ENCODE results near the gene METTL22.

METTL22 gene

GRCh38 chr16:8621572-8622314 is at the start of gene METTL22:
Gene METTL22 (plus strand): TSS chr16:8621698. CDS start chr16:8625666, 3,968 bp downstream.
- DNase-seq = peak; percentile 86

GRCh38 chr16:8572063-8572918 is 49.2 kb upstream of the METTL22 start:
- DNase-seq = no peak

DNA sequence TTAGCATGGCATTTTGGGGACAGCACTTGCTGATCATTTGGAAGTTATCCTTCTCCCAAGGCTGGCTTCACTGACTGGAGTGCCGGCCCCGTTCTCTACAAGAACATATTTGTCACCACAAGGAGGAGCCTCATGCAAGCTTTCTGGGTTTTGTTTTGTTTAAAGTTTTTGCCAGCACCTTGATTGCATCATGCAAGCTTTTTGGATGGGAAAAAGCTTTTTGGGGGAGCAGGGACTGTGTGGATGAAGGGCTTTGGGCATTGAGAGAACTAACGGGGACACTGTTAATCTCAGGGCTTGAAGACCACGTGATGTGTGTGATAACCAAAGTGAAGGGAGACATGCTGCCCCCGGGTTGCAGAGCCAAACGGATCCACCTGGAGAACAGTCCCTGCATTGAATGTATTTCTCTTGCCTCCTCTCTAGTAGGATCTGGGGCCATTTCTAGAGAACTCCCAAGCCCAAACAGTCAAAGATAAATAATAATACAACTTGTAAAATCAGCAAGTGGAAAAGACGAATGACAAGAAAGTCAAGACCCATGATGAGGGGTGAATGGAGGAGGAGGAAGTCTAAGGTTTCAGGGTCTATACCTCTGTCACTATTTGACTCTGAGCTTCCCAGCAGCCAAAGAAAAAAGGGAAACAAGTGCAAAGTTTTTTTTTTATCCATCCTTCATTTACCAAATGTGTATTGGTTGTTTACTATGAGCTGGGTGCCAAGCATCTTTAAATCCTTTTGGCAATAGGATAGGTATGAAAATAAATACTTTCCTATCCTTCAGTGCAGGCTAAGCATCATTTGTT is 48.4 kb upstream of the METTL22 start:
- DNase-seq = peak; percentile 42

DNA sequence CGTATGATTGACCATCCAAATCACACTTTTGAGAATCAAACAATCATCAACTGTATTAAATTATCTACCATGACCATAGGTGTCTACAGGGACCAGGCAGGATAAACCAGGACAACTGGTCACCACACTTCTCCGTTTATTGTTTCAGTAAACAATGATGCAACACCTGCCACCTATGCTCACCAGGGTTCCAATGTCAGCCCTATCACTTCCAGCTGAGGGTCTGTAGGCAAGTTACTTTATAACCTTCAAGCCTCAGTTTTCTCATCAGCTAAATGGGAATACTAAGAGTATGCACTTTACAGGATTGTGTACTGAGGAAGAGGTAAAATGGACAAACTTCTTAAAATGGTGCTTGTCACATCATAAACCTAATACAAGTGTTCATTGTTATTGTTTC is 46.1 kb upstream of the METTL22 start:
- peak; percentile 57 for DNase-seq

GRCh38 chr16:8576141-8577004 is 45.1 kb upstream of the METTL22 start:
- DNase-seq = no peak

GRCh38 chr16:8577678-8578304 is 43.7 kb upstream of the METTL22 start:
- no peak for DNase-seq

- no peak for DNase-seq
These were observed 41.9 kb upstream of the METTL22 start for GRCh38 chr16:8579559-8579958.

DNA sequence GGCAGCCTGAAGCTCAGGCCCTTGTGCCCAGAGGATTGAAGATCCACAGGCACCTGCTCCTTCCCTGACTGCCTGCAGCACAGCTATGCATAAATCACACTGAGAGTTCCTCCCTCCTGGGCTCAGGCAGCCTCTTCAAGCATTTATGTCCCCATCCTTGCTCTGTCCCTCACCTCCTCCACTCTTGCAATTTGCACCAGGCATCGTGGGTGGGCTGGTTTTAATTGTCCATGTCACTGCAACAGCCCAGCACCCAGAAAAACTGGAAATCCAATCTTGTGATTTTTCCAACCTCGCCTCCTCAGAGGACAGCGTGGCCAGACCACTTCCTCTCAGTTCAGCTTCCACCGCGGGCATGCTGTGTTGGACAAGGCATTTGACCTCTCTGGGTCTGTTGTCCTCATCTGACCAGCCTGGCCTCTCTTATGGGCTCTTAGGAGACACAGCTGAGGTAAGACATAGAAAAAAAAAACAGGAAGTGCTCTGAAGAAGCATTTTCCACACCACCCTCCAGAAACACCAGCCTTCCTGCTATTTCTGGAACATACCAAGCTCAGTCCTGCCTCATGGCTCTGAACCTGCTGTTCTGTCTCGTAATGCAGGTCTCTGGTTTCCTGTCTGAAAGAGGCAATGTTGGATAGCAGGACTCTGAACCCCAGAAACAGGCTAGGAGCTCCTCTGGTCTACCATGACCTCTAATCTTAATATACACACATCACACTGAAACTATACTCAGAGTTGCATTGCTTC is 39.5 kb upstream of the METTL22 start:
- DNase-seq = peak; percentile 25

DNA sequence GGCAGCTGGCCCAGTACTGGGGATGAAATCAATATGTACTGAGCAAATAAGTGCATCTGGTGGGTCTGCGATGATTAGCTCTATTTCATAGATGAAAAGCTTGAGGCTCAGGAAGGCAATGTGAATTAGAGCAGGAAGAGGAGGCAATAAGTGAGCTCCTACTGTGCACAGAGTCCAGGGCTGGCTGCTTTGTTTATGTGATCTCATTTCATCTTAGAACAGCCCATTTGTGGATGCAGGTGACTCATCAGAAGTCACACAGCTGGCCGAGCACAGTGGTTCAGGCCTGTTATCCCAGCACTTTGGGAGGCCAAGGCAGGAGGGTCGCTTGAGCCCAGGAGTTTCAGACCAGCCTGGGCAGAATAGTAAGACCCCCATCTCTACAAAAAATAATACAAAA is 38.3 kb upstream of the METTL22 start:
- DNase-seq = peak; percentile 75

- peak; percentile 23 for DNase-seq
These were observed 37.8 kb upstream of the METTL22 start for GRCh38 chr16:8583732-8584131.

GRCh38 chr16:8585041-8585440 is 36.5 kb upstream of the METTL22 start:
- no peak for DNase-seq

DNA sequence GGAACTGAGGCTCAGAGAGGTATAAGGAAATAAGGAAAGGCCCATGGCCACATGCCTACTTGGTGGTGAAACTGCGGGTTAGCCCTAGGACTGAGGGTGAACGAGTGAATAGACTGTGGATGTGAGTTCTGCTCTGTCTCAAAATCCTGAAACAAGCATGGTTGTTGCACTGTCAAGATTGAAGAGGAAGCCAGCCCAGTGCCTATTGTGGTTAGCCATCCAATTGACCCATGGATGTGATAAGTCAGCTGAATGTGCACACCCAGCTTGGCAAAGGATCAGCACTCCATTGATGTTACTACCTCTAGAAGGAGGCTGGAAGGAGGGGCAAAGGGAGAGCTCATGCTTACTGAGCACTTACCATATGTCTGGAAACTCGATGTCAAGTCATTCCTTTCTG is 35.6 kb upstream of the METTL22 start:
- DNase-seq = no peak

GRCh38 chr16:8587065-8587464 is 34.4 kb upstream of the METTL22 start:
- no peak for DNase-seq

DNA sequence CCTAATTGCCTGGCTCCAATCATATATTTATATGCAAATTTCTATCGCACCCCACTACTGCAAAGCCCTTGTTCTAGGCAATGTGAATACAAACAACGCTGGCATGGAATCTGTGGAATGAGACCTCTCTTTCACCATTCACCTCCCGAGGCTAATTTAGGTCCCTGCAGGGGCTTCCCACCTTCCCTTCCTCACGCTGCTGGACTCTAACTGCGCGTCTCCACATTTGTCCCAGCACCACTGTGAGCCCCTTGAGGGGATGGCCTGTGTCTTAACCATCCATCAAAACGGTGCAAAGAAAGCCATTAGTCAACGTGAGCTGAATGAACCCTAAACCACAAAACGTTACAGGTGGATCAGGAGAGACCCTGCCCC is 32.8 kb upstream of the METTL22 start:
- no peak for DNase-seq

DNA sequence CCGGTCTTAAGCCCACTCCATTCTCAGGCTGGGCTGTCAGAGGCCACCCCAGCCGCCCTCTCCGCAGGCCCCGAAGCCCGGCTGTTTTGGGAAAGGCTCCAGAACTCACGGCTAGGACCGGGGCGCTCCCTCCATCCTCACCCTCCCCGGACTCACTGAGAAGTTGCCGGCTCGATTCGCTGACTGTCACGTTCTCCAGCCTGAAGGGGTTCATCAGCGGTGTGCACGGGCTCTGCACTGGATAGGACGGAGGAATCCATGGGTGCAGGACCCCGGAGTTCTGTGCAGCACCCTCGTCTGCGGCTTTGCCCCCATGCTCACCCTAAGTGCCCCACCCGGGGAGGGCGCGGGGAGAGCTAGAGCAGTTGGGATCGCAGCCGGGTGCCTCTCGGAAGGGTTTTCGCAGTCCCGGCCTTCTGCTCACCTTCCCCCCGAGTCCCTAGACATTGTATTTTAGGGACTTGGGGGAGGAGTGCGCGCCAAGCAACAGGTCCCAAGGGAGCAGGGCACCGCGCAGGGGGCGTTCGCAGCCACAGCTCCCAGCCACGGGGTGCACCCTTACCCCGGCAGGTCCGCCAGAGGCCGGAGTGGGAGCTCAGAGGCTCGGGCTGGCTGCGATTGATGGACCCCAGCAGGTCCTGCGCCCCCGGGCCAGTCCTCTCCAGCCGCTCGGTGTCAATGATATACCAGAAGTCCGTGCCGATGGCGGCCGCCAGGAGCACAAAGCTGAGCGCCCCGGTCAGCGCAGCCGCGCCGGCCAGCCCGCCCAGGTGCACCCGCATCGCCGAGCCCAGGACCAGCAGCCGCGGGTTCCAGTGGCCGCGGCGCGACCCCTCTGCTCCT is 32.2 kb upstream of the METTL22 start:
- peak; percentile 38 for DNase-seq

DNA sequence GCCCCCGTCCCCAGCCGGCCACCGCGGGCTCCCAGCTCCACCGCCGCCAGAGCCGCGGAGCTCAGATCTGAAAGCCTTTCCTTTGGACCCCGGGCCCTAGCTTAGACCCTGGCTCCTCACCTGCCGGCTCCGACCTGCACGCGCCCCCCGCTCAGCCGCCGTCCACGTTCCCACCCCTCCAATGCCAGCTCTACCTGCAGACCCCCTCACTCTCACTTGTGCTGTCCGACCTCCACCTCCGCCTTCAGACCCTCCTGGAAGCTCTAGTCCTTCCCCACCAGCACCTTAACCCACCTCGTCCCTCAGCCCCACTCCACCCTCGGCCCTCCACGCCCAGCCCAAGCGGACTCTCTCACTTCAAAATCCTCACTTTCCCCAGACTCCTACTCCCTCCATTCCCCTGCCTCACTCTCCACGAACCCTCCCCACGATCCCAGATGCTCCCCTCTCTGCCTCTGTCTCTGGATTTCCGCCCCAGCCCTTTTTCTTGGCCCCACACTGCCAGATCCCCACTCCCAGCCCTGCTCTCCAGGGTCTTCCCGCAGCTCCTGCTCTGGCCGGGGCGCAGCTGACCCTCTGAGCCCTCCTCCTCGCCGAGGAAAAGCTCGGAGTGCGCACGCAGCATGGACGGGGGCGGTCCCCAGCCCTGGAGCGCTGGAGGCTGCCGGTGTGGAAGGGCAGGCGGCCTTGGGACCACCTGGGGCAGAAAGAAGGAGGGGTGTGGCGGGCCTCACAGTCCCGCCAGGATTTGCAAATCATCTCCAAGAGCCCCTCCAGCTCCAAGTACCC is 31.4 kb upstream of the METTL22 start, which contains the start of gene TMEM114:
Gene TMEM114 (minus strand): TSS at position 612 of the 789 bp plus-strand sequence. CDS start 673 bp downstream, outside the sequence.
- DNase-seq = peak; percentile 26

DNA sequence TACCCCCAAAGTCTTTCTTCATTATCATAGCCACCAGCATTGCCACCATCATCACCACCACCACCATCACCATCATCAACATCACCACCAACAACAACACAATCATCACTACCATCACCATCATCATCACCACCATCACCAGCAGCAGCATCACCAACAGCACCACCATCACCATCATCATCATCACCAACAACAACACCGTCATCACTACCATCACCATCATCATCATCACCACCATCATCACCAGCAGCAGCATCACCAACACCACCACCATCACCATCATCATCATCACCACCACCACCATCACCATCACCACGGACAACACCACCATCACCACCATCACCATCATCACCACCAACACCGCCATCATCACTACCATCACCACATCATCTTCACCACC is 30.7 kb upstream of the METTL22 start:
- DNase-seq = no peak

DNA sequence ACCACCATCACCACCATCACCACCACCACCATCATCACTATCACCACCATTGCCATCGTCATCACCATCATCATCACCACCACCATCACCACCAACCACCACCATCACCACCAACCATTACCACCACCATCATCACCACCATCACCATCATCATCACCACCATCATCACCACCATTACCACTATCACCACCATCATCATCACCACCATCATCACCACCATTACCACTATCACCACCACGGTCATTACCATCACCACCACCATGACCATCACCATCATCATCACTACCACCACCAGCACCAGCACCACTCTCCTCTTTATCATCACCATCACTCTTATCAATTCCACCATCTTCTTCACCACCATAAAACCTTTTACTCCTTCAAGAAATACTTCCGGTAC is 30.0 kb upstream of the METTL22 start:
- DNase-seq = no peak

DNA sequence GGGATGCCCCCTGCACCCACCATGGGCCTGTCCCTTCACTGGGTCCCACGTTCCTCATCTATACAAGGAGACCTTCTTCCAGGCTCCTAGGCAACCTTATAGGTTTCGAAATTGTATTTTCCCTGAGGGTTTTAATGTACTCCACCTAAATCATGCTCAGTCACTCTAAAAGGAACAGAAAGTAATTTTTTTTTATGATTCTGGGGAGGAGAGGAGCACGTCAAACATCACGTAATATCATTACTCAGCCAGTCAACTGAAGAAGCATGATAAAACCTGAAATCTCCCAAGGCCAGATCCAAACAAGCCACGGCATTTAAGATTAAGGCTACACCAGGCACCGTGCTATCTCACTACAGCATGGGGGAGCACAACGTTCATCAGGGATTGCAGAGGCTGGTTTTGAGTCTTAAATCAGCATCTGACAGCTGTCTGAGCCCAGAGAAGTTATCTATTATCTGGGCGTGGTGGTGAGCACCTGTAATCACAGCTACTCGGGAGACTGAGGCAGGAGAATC is 27.3 kb upstream of the METTL22 start:
- DNase-seq = no peak
